Measurements from ENCODE around the gene CTDSPL. TPM values are rescaled to one million over a fixed set of nuclear protein-coding genes. Genes with fewer than 3 reads are reported as not detected.

CTDSPL gene
- total and polyA plus RNA-seq, 2 of the 8 experiments (the other 6 are each of a cell fraction or from before 2014, with no cell fraction given), result 20.3 to 42.2 TPM

DNA sequence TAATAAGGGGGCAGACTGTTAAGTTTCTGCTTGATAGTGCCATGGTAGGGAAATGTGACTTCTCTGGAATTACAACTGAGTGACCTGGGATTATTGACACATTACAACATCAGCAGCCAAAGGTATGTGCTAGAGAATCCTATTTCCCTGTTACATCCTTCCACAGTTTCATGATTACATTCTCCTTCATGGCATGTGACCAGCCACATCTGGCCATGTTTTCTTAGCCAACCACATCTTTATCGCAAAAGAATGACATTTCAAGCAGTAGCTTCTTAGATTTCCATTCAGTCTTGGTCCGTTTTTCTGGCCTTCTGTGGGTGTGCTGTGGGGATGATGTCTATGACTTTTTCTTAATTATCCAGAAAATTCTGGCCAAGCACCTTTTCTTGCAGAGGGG is 45.4 kb upstream of the CTDSPL start:
- Histone ChIP-seq H3K36me3 (ENCODE audit: control insufficient read depth in 2 of 4, insufficient read depth in 4 of 4, low read length in 3 of 4) (no peaks in the 10 kb centered on the region; a peak in 1 of 8 replicates), H4K8ac (ENCODE audit: extremely low read depth, insufficient read depth, low read length) (no peak overlapping the region), H3K27ac (ENCODE audit: low read depth, low read length) (no peak overlapping the region), H3K9me3 (ENCODE audit: insufficient read depth in 2 of 2, low read depth in 1 of 2, low read length in 1 of 2) (no peaks in the 10 kb centered on the region), H3K79me2 (ENCODE audit: control insufficient read depth in 1 of 2, insufficient read depth in 2 of 2, low read length in 2 of 2) (no peaks in the 10 kb centered on the region), H3K27me3 (replicated peaks in 1 of 4; ENCODE audit: control insufficient read depth in 3 of 4, extremely low read depth in 1 of 4, insufficient read depth in 3 of 4, low read length in 3 of 4) (no peaks in the 10 kb centered on the region), H3K18ac (ENCODE audit: extremely low read depth, low read length) (no peak overlapping the region), H4K5ac (ENCODE audit: insufficient read length, low read depth, low read length) (no peak overlapping the region), H3K23ac (ENCODE audit: insufficient read length) (no peak overlapping the region), H2AK5ac (ENCODE audit: low read depth, low read length) (no peak overlapping the region), H2BK12ac (ENCODE audit: low read depth, low read length) (no peak overlapping the region), H3K23me2 (ENCODE audit: low read depth, low read length) (no peaks in the 10 kb centered on the region), H4K91ac (replicated peaks; ENCODE audit: insufficient read length, low read length) (no peak overlapping the region), H2BK15ac (ENCODE audit: low read length) (no peak overlapping the region), H2BK5ac (ENCODE audit: low read depth, low read length) (no peak overlapping the region), H3K4ac (replicated peaks; ENCODE audit: insufficient read length, low read depth, low read length) (no peak overlapping the region), H2AFZ (ENCODE audit: low read length) (no peak overlapping the region), H3K9ac (replicated peaks in 1 of 4; ENCODE audit: extremely low read depth in 1 of 4, low read depth in 3 of 4, low read length in 3 of 4) (no peak overlapping the region), H3K4me2 (ENCODE audit: insufficient read depth in 1 of 2, low read depth in 2 of 2, low read length in 2 of 2) (no peak overlapping the region), H3K79me1 (ENCODE audit: low read depth, low read length) (no peaks in the 10 kb centered on the region), H3K4me1 (replicated peaks in 1 of 4; ENCODE audit: control insufficient read depth in 3 of 4, insufficient read depth in 4 of 4, low read length in 3 of 4) (no peaks in the 10 kb centered on the region), H4K20me1 (replicated peaks in 1 of 2; ENCODE audit: control insufficient read depth in 1 of 2, insufficient read depth in 2 of 2, low read length in 2 of 2) (no peaks in the 10 kb centered on the region), H2BK20ac (ENCODE audit: low read length) (no peak overlapping the region), H3K14ac (ENCODE audit: insufficient read length) (no peak overlapping the region), H3K4me3 (ENCODE audit: extremely low read depth in 1 of 4, insufficient read depth in 2 of 4, low read depth in 3 of 4, low read length in 4 of 4) (no peak overlapping the region), H3K56ac (replicated peaks; ENCODE audit: insufficient read length, low read depth, low read length) (no peak overlapping the region), H2BK120ac (replicated peaks; ENCODE audit: low read depth, low read length) (no peak overlapping the region)
- 87% methylated on average over 2 of the region's 2 CpGs; no CpG with 5 or more reads in 1 of the 2 experiments for WGBS, 2 experiments (ENCODE audit: extremely low coverage in 1 of 2, insufficient coverage in 1 of 2, insufficient read length in 1 of 2, insufficient replicate concordance in 2 of 2, low coverage in 1 of 2, low lambda C conversion rate in 2 of 2, missing lambda C conversion rate in 1 of 2)
- DNase-seq (ENCODE audit: low read depth in 1 of 2, low spot score in 2 of 2) (no peak), FAIRE-seq (no peak)
- CTCF ChIA-PET (ENCODE audit: partially characterized antibody), result interaction anchor here (1.2 to 6.2 kb wide), 10 partner anchors 9 to 282 kb away, joined by 3 to 35 read pairs (median 10); no protein-coding TSS in a partner anchor
- POLR2A ChIA-PET (ENCODE audit: partially characterized antibody), result interaction anchor here (0.8 kb wide), 1 partner anchor 9 kb away, joined by 3 read pairs; no protein-coding TSS in a partner anchor
- TF ChIP-seq SUZ12 (IDR thresholded peaks at IDR 0.05; ENCODE audit: low read length) (no peak), KDM5A (IDR thresholded peaks at IDR 0.05; ENCODE audit: low read length) (no peak), GABPA (IDR thresholded peaks at IDR 0.05; ENCODE audit: borderline replicate concordance, insufficient read depth, low read length) (no peak), TEAD4 (IDR thresholded peaks at IDR 0.05; ENCODE audit: low read depth, low read length) (no peak), RXRA (IDR thresholded peaks at IDR 0.05; ENCODE audit: insufficient read depth, low read depth, low read length) (no peak), ZNF274 (IDR thresholded peaks at IDR 0.05; ENCODE audit: borderline replicate concordance, extremely low read depth, low read length) (no peak), CEBPB (IDR thresholded peaks at IDR 0.05; ENCODE audit: low read depth, low read length) (no peak), HDAC6 (IDR thresholded peaks at IDR 0.05; ENCODE audit: low read depth, low read length) (no peak), EP300 (IDR thresholded peaks at IDR 0.05; ENCODE audit: borderline replicate concordance in 1 of 2, low read depth in 2 of 2, low read length in 2 of 2) (no peak), CTBP2 (IDR thresholded peaks at IDR 0.05; ENCODE audit: borderline replicate concordance, insufficient read depth, insufficient read length, low read length) (no peak), CHD2 (IDR thresholded peaks at IDR 0.05; ENCODE audit: low read length) (no peak), PHF8 (conservative IDR thresholded peaks at IDR 0.05; ENCODE audit: low read depth, low read length) (no peak)
- TF ChIP-seq, protein P1, sequence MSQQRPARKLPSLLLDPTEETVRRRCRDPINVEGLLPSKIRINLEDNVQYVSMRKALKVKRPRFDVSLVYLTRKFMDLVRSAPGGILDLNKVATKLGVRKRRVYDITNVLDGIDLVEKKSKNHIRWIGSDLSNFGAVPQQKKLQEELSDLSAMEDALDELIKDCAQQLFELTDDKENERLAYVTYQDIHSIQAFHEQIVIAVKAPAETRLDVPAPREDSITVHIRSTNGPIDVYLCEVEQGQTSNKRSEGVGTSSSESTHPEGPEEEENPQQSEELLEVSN (IDR thresholded peaks at IDR 0.05), result no peak
